Testis (tissue), 3 donors: Measurements from ENCODE around the gene FBXO24. TPM values are rescaled to one million over a fixed set of nuclear protein-coding genes. Genes with fewer than 3 reads are reported as not detected.
A peak's percentile ranks its signal among the peaks of the same experiment; 100 is the strongest.

Experiments used
- DNase-seq: peaks from one replicate; pipeline ENCODE4 v3.0.0-alpha.2; 2019
- H3K27ac ChIP-seq, 2 donors: fragments of 200-600 bp; sonication (generic); one replicate each; pipeline ENCODE4 v1.5.1; 2019
- H3K27me3 ChIP-seq: fragments of 200-600 bp; sonication (generic); one replicate; pipeline ENCODE4 v1.5.1; 2019
- H3K36me3 ChIP-seq: fragments of 200-600 bp; sonication (generic); one replicate; pipeline ENCODE4 v1.5.1; 2017; ENCODE audit warnings: low read depth; ENCODE audit errors: missing control alignments
- H3K4me1 ChIP-seq: fragments of 200-600 bp; sonication (generic); one replicate; pipeline ENCODE4 v1.5.1; 2019
- H3K4me3 ChIP-seq, 2 donors: fragments of 200-600 bp; sonication (generic); one replicate each; pipeline ENCODE4 v1.5.1; 2017 to 2019
- H3K9me3 ChIP-seq: fragments of 200-600 bp; sonication (generic); one replicate; pipeline ENCODE4 v1.5.1; 2017
- CTCF ChIP-seq, 3 experiments: fragments of 450-650 bp in 2 of 3; fragments of 200-600 bp in 1 of 3; sonication (generic) in 1 of 3; IDR thresholded peaks; one replicate each; pipeline ENCODE4 v1.5.1; 2016 to 2019; ENCODE audit warnings: antibody characterized with exemption in 3 of 3, mild to moderate bottlenecking in 2 of 3, moderate library complexity in 1 of 3
- POLR2A ChIP-seq: fragments of 450-650 bp; IDR thresholded peaks from one replicate; pipeline ENCODE4 v1.6.1; 2017; ENCODE audit warnings: antibody characterized with exemption, mild to moderate bottlenecking, moderate library complexity
- WGBS, 2 donors: methylation state at CpG; one replicate each; pipeline ENCODE4 v1.1.5; 2018; 5-methylcytosine and 5-hydroxymethylcytosine counted together
- intact Hi-C: fragments of 100-400 bp; cut with DNase I; formaldehyde crosslinking; loops from one replicate; pipeline ENCODE4 v1.15.1; 2023; ENCODE audit warnings: low total_unique reads
- polyA plus RNA-seq: library from polyadenylated mRNA; stranded (reverse); fragments of 350-450 nt; fragmentation: Illumina TruSeq; extraction: RNeasy Lipid Tissue Mini Kit (QIAGEN cat#74804); gene quantifications from one replicate; pipeline ENCODE4 v1.2.3, GENCODE V29; 2014; ENCODE audit warnings: low read depth, low replicate concordance; ENCODE audit not compliant: insufficient read depth
- total RNA-seq, 2 donors: library from RNA; depleted of rRNA; stranded (reverse); fragments of >200 nt; gene quantifications; one replicate each; pipeline ENCODE4 v1.2.3, GENCODE V29; 2016

The FBXO24 gene
- total and polyA plus RNA-seq, 3 donors from 2014 or later, result 37.5 to 112 (median 74.5) TPM

- 95 to 97% methylated on average over 11 to 13 of the region's 13 CpGs for WGBS, 2 donors
- no peak for TF ChIP-seq POLR2A
- TF ChIP-seq CTCF (IDR thresholded peaks at IDR 0.05), result no peak
- Histone ChIP-seq H3K27me3 (no peaks in the 10 kb centered on the region), H3K36me3 (no peaks in the 10 kb centered on the region), H3K4me1 (no peaks in the 10 kb centered on the region), H3K27ac (peak overlapping the region in 1 of 2 donors; percentile 19), H3K4me3 (no peak overlapping the region), H3K9me3 (no peaks in the 10 kb centered on the region)
- DNase-seq, result no peak
- intact Hi-C loops, result no loop called here
Observed at GRCh38 chr7:100576384-100576993, 9.6 kb upstream of the FBXO24 start.

- intact Hi-C loops, result no loop called here
- no peak for TF ChIP-seq CTCF (IDR thresholded peaks at IDR 0.05)
- TF ChIP-seq POLR2A, result no peak
- Histone ChIP-seq H3K4me3 (no peak overlapping the region), H3K36me3 (no peaks in the 10 kb centered on the region), H3K27ac (no peak overlapping the region), H3K9me3 (no peaks in the 10 kb centered on the region), H3K4me1 (peaks cover 4% of the 10 kb centered on the region), H3K27me3 (no peaks in the 10 kb centered on the region)
- no peak for DNase-seq
- 78 to 95% methylated on average over 6 to 21 of the region's 24 CpGs for WGBS, 2 donors
Observed at GRCh38 chr7:100577103-100577502, 9.0 kb upstream of the FBXO24 start.

GRCh38 chr7:100577507-100577906 lies 8.6 kb upstream of the FBXO24 start:
- Histone ChIP-seq H3K36me3 (no peaks in the 10 kb centered on the region), H3K27me3 (no peaks in the 10 kb centered on the region), H3K27ac (no peak overlapping the region), H3K4me3 (no peak overlapping the region), H3K9me3 (no peaks in the 10 kb centered on the region), H3K4me1 (peaks cover 8% of the 10 kb centered on the region)
- 89 to 94% methylated on average over 5 to 14 of the region's 14 CpGs for WGBS, 2 donors
- intact Hi-C loops, result no loop called here
- TF ChIP-seq POLR2A (no peak), CTCF (IDR thresholded peaks at IDR 0.05) (no peak)
- no peak for DNase-seq

- Histone ChIP-seq H3K9me3 (no peaks in the 10 kb centered on the region), H3K36me3 (no peaks in the 10 kb centered on the region), H3K27ac (no peak overlapping the region), H3K4me1 (peaks cover 15% of the 10 kb centered on the region), H3K27me3 (no peaks in the 10 kb centered on the region), H3K4me3 (no peak overlapping the region)
- TF ChIP-seq POLR2A, result no peak
- TF ChIP-seq CTCF (IDR thresholded peaks at IDR 0.05), result no peak
- WGBS, 2 donors, result 88 to 94% methylated on average over 19 to 28 of the region's 28 CpGs
- DNase-seq, result no peak
- intact Hi-C loops, result no loop called here
Observed at GRCh38 chr7:100578246-100579183, 7.6 kb upstream of the FBXO24 start.
